Tibial nerve (tissue), 4 donors: ENCODE data around the gene PLXDC1.

Source experiments
- EP300 ChIP-seq, 2 donors: sonication (generic); formaldehyde crosslinking; IDR thresholded peaks; one replicate each; pipeline ENCODE4 v1.6.1; 2017; ENCODE audit warnings: antibody characterized with exemption in 2 of 2, mild to moderate bottlenecking in 1 of 2
- POLR2A ChIP-seq, 2 donors: fragments of 450-650 bp; IDR thresholded peaks; one replicate each; pipeline ENCODE4 v1.6.1; 2017; ENCODE audit warnings: antibody characterized with exemption in 2 of 2, mild to moderate bottlenecking in 2 of 2, moderate library complexity in 2 of 2
- TF ChIP-seq, protein P1 (sequence below), 5 experiments: fragments of 200-600 bp in 3 of 5; fragments of 450-650 bp in 2 of 5; sonication (generic) in 3 of 5; IDR thresholded peaks; one replicate each; pipeline ENCODE4 v1.5.1; 2016 to 2019; ENCODE audit warnings: antibody characterized with exemption in 5 of 5, mild to moderate bottlenecking in 3 of 5, moderate library complexity in 2 of 5

- TF ChIP-seq, protein P1, sequence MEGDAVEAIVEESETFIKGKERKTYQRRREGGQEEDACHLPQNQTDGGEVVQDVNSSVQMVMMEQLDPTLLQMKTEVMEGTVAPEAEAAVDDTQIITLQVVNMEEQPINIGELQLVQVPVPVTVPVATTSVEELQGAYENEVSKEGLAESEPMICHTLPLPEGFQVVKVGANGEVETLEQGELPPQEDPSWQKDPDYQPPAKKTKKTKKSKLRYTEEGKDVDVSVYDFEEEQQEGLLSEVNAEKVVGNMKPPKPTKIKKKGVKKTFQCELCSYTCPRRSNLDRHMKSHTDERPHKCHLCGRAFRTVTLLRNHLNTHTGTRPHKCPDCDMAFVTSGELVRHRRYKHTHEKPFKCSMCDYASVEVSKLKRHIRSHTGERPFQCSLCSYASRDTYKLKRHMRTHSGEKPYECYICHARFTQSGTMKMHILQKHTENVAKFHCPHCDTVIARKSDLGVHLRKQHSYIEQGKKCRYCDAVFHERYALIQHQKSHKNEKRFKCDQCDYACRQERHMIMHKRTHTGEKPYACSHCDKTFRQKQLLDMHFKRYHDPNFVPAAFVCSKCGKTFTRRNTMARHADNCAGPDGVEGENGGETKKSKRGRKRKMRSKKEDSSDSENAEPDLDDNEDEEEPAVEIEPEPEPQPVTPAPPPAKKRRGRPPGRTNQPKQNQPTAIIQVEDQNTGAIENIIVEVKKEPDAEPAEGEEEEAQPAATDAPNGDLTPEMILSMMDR (IDR thresholded peaks at IDR 0.05) = no peak
- no peak for TF ChIP-seq POLR2A (IDR thresholded peaks at IDR 0.05)
- no peak for TF ChIP-seq EP300 (IDR thresholded peaks at IDR 0.05)
These were observed 17.7 kb upstream of the PLXDC1 start for GRCh38 chr17:39169101-39169500.
